K562 (cell line): ENCODE data around the gene CNGB1. TPM values are rescaled to one million over a fixed set of nuclear protein-coding genes. Genes with fewer than 3 reads are reported as not detected.
A peak's percentile ranks its signal among the peaks of the same experiment; 100 is the strongest.

Source experiments
- ATAC-seq: fragments of 200-7000 bp; cut with Tn5 transposase; 3 replicates; pipeline ENCODE4 v1.9.1; 2020; ENCODE audit warnings: moderate library complexity
- BruUV-seq: library from RNA; stranded (reverse); fragments of 400-500 nt; replicated peaks from 2 replicates; lab custom pipeline; 2021; lab: Mats Ljungman, UMichigan
- CTCF ChIA-PET: fragments of 300-600 bp; formaldehyde crosslinking; extraction: SDS; loops from one replicate; lab custom pipeline; 2021; ENCODE audit warnings: low intra/inter-chr PET ratio; lab: Yijun Ruan, JAX
- POLR2A ChIA-PET: fragments of 300-600, 350-650 bp; sonication (Branson Sonifier 250); formaldehyde crosslinking; extraction: SDS; loops from one replicate; lab custom pipeline; 2021; ENCODE audit warnings: antibody characterized with exemption, inconsistent platforms; lab: Yijun Ruan, JAX
- DNase-seq, 4 experiments: peaks; one replicate each; pipeline versions ENCODE4 v3.0.0 to v3.0.0-alpha.2; 2011 to 2018; ENCODE audit warnings: low spot score in 3 of 4, mixed read lengths in 3 of 4; ENCODE audit errors: extremely low read depth in 1 of 4
- FAIRE-seq: peaks from 2 replicates; lab custom pipeline; 2011; peaks lifted over from hg19 to GRCh38; lab: Jason Lieb, UNC
- H2AFZ ChIP-seq: 2 replicates; pipeline ENCODE4 v1.6.0; 2011; ENCODE audit warnings: low read depth, low read length, control low read depth, inconsistent platforms
- H3K27ac ChIP-seq: fragments of 200-600 bp; 3 replicates; pipeline ENCODE4 v1.8.0; 2011; ENCODE audit warnings: low read depth, mild to moderate bottlenecking, control low read depth, inconsistent platforms, low read length, moderate library complexity, mixed read lengths; ENCODE audit errors: extremely low read depth
- H3K27me3 ChIP-seq, 2 experiments: fragments of 300-600 bp in 1 of 2; 2 replicates in 1 of 2; 3 replicates in 1 of 2; pipeline versions ENCODE4 v1.6.0 to v1.8.0; 2011; ENCODE audit warnings: inconsistent platforms in 2 of 2, low read length in 2 of 2, mild to moderate bottlenecking in 1 of 2, mixed read lengths in 1 of 2, moderate library complexity in 1 of 2; ENCODE audit not compliant: control insufficient read depth in 2 of 2, insufficient read depth in 2 of 2
- H3K36me3 ChIP-seq: fragments of 300-600 bp; 3 replicates; pipeline ENCODE4 v1.8.0; 2011; ENCODE audit warnings: mild to moderate bottlenecking, low read length, inconsistent platforms; ENCODE audit not compliant: control insufficient read depth, insufficient read depth
- H3K4me1 ChIP-seq, 2 experiments: fragments of 200-600 bp in 1 of 2; replicated peaks in 1 of 2; 2 replicates in 1 of 2; 3 replicates in 1 of 2; pipeline versions ENCODE4 v1.5.1 to v1.8.0; 2011; ENCODE audit warnings: inconsistent platforms in 2 of 2, low read length in 2 of 2, mild to moderate bottlenecking in 1 of 2, mixed read lengths in 1 of 2, moderate library complexity in 1 of 2; ENCODE audit not compliant: control insufficient read depth in 2 of 2, insufficient read depth in 2 of 2
- H3K4me2 ChIP-seq: 2 replicates; pipeline ENCODE4 v1.6.1; 2011; ENCODE audit warnings: low read length, control low read depth, inconsistent platforms, mixed read lengths; ENCODE audit not compliant: insufficient read depth
- H3K4me3 ChIP-seq: fragments of 200-600 bp; sonication (generic), shearing (Covaris generic); 2 replicates; pipeline ENCODE4 v1.5.1; 2016; ENCODE audit warnings: control low read depth, inconsistent platforms
- H3K79me2 ChIP-seq: fragments of 200-600 bp; 3 replicates; pipeline ENCODE4 v1.8.0; 2011; ENCODE audit warnings: low read length, inconsistent platforms; ENCODE audit not compliant: control insufficient read depth, insufficient read depth
- H3K9ac ChIP-seq, 2 experiments: 2 replicates each; pipeline versions ENCODE4 v1.6.0 to v1.6.1; 2011; ENCODE audit warnings: low read depth in 2 of 2, low read length in 2 of 2, control low read depth in 1 of 2, inconsistent platforms in 1 of 2, mild to moderate bottlenecking in 1 of 2, mixed read lengths in 1 of 2; ENCODE audit not compliant: insufficient read depth in 1 of 2
- H3K9me1 ChIP-seq: one replicate; pipeline ENCODE4 v1.6.0; 2011; ENCODE audit warnings: inconsistent platforms, mild to moderate bottlenecking, low read length, moderate library complexity; ENCODE audit not compliant: control insufficient read depth, insufficient read depth
- H3K9me3 ChIP-seq: replicated peaks from 2 replicates; pipeline ENCODE4 v1.5.1; 2011; ENCODE audit warnings: low read depth, low read length, inconsistent platforms; ENCODE audit not compliant: control insufficient read depth, insufficient read depth
- H4K20me1 ChIP-seq: replicated peaks from 2 replicates; pipeline ENCODE4 v1.6.1; 2011; ENCODE audit warnings: low read length, inconsistent platforms, mixed read lengths; ENCODE audit not compliant: control insufficient read depth, insufficient read depth
- ARID1B ChIP-seq: fragments of 450-650 bp; IDR thresholded peaks from 2 replicates; pipeline ENCODE4 v1.6.1; 2016; ENCODE audit warnings: antibody characterized with exemption, mild to moderate bottlenecking, inconsistent platforms
- BMI1 ChIP-seq: fragments of 150-350 bp; IDR thresholded peaks from 2 replicates; pipeline ENCODE4 v1.6.1; 2014; ENCODE audit warnings: low read length
- CBX3 ChIP-seq, 2 experiments: IDR thresholded peaks; 1 replicate in 1 of 2; 2 replicates in 1 of 2; pipeline ENCODE4 v1.6.1; 2012; ENCODE audit warnings: inconsistent platforms in 2 of 2, low read length in 2 of 2, borderline replicate concordance in 1 of 2, control low read depth in 1 of 2
- ELF4 ChIP-seq: fragments of 450-650 bp; formaldehyde crosslinking; IDR thresholded peaks from 2 replicates; pipeline ENCODE4 v1.4.0; 2022; ENCODE audit warnings: missing genetic modification characterization
- HDAC1 ChIP-seq, 2 experiments: fragments of 450-650 bp; IDR thresholded peaks; 2 replicates each; pipeline ENCODE4 v1.6.1; 2016 to 2017; ENCODE audit warnings: inconsistent platforms in 1 of 2, mild to moderate bottlenecking in 1 of 2, moderate library complexity in 1 of 2
- MCM2 ChIP-seq: fragments of 450-650 bp; IDR thresholded peaks from 2 replicates; pipeline ENCODE4 v1.6.1; 2017; ENCODE audit warnings: low read depth, mild to moderate bottlenecking
- OTX1 ChIP-seq: fragments of 450-650 bp; formaldehyde crosslinking; IDR thresholded peaks from 2 replicates; pipeline ENCODE4 v1.4.0; 2022; ENCODE audit warnings: mild to moderate bottlenecking
- PHB2 ChIP-seq: fragments of 450-650 bp; IDR thresholded peaks from 2 replicates; pipeline ENCODE4 v1.6.1; 2017; ENCODE audit warnings: low read depth
- PHF20 ChIP-seq: fragments of 450-650 bp; IDR thresholded peaks from 2 replicates; pipeline ENCODE4 v1.6.1; 2018; ENCODE audit not compliant: partially characterized antibody
- SMARCA5 ChIP-seq: fragments of 450-650 bp; IDR thresholded peaks from 2 replicates; pipeline ENCODE4 v1.6.1; 2016
- TCF7 ChIP-seq: sonication (generic); IDR thresholded peaks from 2 replicates; pipeline ENCODE4 v1.6.1; 2016; ENCODE audit warnings: antibody characterized with exemption, borderline replicate concordance
- ZNF316 ChIP-seq: fragments of 450-650 bp; IDR thresholded peaks from 2 replicates; pipeline ENCODE4 v1.6.1; 2016
- WGBS: fragments of 100-300 bp; shearing (Covaris generic); methylation state at CpG from one replicate; pipeline ENCODE4 v1.1.6; 2016; ENCODE audit warnings: low coverage, mixed read lengths; ENCODE audit not compliant: insufficient coverage; ENCODE audit errors: missing lambda C conversion rate; 5-methylcytosine and 5-hydroxymethylcytosine counted together
- in situ Hi-C: fragments of 300-500 bp; cut with MboI; formaldehyde crosslinking; loops from 4 replicates; pipeline ENCODE4 v1.15.0; 2018; ENCODE audit warnings: inconsistent platforms, mixed read lengths
- intact Hi-C: fragments of 100-400 bp; cut with micrococcal nuclease; formaldehyde crosslinking; loops from 2 replicates; pipeline ENCODE4 v1.14.2; 2022
- polyA plus RNA-seq, 8 experiments: library from polyadenylated mRNA; depleted of rRNA in 4 of 8; stranded (reverse) in 5 of 8; unstranded in 3 of 8; fragments of >200 nt; fragmentation: Nextera tagmentation in 2 of 8; fragmentation: Illumina TruSeq in 1 of 8; extraction: Ambion mirVana in 2 of 8; extraction: Trizol in 1 of 8; gene quantifications; 2 replicates each; pipeline versions ENCODE4 v1.2.1 to v1.2.3, GENCODE V29; 2011 to 2014; ENCODE audit warnings: inconsistent platforms in 1 of 8, missing spikeins in 1 of 8
- total RNA-seq, 7 experiments: library from RNA; depleted of rRNA in 6 of 7; stranded (reverse); fragments of >200 nt in 6 of 7; fragmentation: Illumina TruSeq in 2 of 7; extraction: Trizol in 2 of 7; gene quantifications; 2 replicates each; pipeline versions ENCODE4 v1.2.1 to v1.2.3, GENCODE V29; 2011 to 2021; ENCODE audit warnings: low replicate concordance in 1 of 7
- TF ChIP-seq, protein P1 (sequence below): fragments of 450-650 bp; formaldehyde crosslinking; IDR thresholded peaks from 2 replicates; pipeline ENCODE4 v1.4.0; 2022; ENCODE audit warnings: missing genetic modification characterization
- TF ChIP-seq, protein P2 (sequence below), 3 experiments: fragments of 200-800 bp in 1 of 3; sonication (Bioruptor generic) in 1 of 3; sonication (generic) in 1 of 3; formaldehyde crosslinking in 1 of 3; IDR thresholded peaks; 2 replicates each; pipeline versions ENCODE4 v1.6.1 to v1.8.0; 2016 to 2022; ENCODE audit warnings: mild to moderate bottlenecking in 2 of 3, missing compliant biosample characterization in 2 of 3, missing genetic modification characterization in 2 of 3, missing genetic modification reagents in 1 of 3
- TF ChIP-seq, protein P3 (sequence below): fragments of 450-650 bp; IDR thresholded peaks from 2 replicates; pipeline ENCODE4 v1.6.1; 2017; ENCODE audit warnings: antibody characterized with exemption
- TF ChIP-seq, protein P4 (sequence below), 2 experiments: fragments of 450-650 bp; IDR thresholded peaks; 2 replicates each; pipeline ENCODE4 v1.6.1; 2016

Gene CNGB1
- total and polyA plus RNA-seq, 9 of the 15 experiments (the other 6 are each of a cell fraction or from before 2014, with no cell fraction given): not detected

- 2% methylated on average over 16 of the region's 16 CpGs for WGBS
- CTCF ChIA-PET: no interaction called here
- FAIRE-seq: peak; percentile 67
- POLR2A ChIA-PET: no interaction called here
- Histone ChIP-seq H3K4me1 (no peaks in the 10 kb centered on the region), H3K9me1 (no peaks in the 10 kb centered on the region), H3K4me3 (no peak overlapping the region), H3K79me2 (no peaks in the 10 kb centered on the region), H3K9ac (no peak overlapping the region), H3K9me3 (no peaks in the 10 kb centered on the region), H2AFZ (no peak overlapping the region), H3K4me2 (no peak overlapping the region), H4K20me1 (peaks cover 9% of the 10 kb centered on the region; the same call in 1 of the 2 replicates), H3K36me3 (no peaks in the 10 kb centered on the region), H3K27me3 (peaks cover 15 to 73% of the 10 kb centered on the region in 2 experiments; a peak in 4 of 5 replicates), H3K27ac (no peak overlapping the region)
- DNase-seq: no peak
- intact Hi-C loops (no loop called here), in situ Hi-C loops (no loop called here)
- BruUV-seq: no TSS peak
- ATAC-seq: no peak
- TF ChIP-seq PHF20: peak; percentile 50
- TF ChIP-seq BMI1: no peak
- no peak for TF ChIP-seq ARID1B
- TF ChIP-seq, protein P1, sequence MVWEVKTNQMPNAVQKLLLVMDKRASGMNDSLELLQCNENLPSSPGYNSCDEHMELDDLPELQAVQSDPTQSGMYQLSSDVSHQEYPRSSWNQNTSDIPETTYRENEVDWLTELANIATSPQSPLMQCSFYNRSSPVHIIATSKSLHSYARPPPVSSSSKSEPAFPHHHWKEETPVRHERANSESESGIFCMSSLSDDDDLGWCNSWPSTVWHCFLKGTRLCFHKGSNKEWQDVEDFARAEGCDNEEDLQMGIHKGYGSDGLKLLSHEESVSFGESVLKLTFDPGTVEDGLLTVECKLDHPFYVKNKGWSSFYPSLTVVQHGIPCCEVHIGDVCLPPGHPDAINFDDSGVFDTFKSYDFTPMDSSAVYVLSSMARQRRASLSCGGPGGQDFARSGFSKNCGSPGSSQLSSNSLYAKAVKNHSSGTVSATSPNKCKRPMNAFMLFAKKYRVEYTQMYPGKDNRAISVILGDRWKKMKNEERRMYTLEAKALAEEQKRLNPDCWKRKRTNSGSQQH: 0 out of 2 replicates have a peak, but pooled peaks have one; percentile 50
- no peak for TF ChIP-seq MCM2
- peak; percentile 1; the same call in 1 of the 2 replicates for TF ChIP-seq ZNF316
- TF ChIP-seq SMARCA5: peak; percentile 47; the same call in 1 of the 2 replicates
- TF ChIP-seq, protein P2, sequence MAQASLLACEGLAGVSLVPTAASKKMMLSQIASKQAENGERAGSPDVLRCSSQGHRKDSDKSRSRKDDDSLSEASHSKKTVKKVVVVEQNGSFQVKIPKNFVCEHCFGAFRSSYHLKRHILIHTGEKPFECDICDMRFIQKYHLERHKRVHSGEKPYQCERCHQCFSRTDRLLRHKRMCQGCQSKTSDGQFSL (CRISPR knock-in tag; IDR thresholded peaks at IDR 0.05): 0 out of 2 replicates have a peak, but pooled peaks have one; percentile 48
- TF ChIP-seq, protein P2 (tag; IDR thresholded peaks at IDR 0.05): no peak
- no peak for TF ChIP-seq TCF7
- 0 out of 4 replicates have a peak, but pooled peaks of 1 of the 2 experiments have one; percentile 27 for TF ChIP-seq HDAC1 (IDR thresholded peaks at IDR 0.05)
- 0 out of 2 replicates have a peak, but pooled peaks have one; percentile 34 for TF ChIP-seq OTX1 (CRISPR knock-in tag)
- TF ChIP-seq, protein P3, sequence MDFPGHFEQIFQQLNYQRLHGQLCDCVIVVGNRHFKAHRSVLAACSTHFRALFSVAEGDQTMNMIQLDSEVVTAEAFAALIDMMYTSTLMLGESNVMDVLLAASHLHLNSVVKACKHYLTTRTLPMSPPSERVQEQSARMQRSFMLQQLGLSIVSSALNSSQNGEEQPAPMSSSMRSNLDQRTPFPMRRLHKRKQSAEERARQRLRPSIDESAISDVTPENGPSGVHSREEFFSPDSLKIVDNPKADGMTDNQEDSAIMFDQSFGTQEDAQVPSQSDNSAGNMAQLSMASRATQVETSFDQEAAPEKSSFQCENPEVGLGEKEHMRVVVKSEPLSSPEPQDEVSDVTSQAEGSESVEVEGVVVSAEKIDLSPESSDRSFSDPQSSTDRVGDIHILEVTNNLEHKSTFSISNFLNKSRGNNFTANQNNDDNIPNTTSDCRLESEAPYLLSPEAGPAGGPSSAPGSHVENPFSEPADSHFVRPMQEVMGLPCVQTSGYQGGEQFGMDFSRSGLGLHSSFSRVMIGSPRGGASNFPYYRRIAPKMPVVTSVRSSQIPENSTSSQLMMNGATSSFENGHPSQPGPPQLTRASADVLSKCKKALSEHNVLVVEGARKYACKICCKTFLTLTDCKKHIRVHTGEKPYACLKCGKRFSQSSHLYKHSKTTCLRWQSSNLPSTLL: peak; percentile 49; the same call in 1 of the 2 replicates
- no peak for TF ChIP-seq CBX3 (IDR thresholded peaks at IDR 0.05; ENCODE audit: borderline replicate concordance in 1 of 2, low read length in 2 of 2)
- peak; percentile 64; the same call in 1 of the 2 replicates for TF ChIP-seq ELF4 (CRISPR knock-in tag)
- TF ChIP-seq, protein P4, sequence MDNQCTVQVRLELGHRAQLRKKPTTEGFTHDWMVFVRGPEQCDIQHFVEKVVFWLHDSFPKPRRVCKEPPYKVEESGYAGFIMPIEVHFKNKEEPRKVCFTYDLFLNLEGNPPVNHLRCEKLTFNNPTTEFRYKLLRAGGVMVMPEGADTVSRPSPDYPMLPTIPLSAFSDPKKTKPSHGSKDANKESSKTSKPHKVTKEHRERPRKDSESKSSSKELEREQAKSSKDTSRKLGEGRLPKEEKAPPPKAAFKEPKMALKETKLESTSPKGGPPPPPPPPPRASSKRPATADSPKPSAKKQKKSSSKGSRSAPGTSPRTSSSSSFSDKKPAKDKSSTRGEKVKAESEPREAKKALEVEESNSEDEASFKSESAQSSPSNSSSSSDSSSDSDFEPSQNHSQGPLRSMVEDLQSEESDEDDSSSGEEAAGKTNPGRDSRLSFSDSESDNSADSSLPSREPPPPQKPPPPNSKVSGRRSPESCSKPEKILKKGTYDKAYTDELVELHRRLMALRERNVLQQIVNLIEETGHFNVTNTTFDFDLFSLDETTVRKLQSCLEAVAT (IDR thresholded peaks at IDR 0.05): peak in 1 of 2 experiments; percentile 41; a peak in 1 of 4 replicates
- TF ChIP-seq PHB2: peak; percentile 45; the same call in 1 of the 2 replicates
Measured at GRCh38 chr16:57912529-57913260, 58.2 kb downstream of the CNGB1 start.
